HG03064 (cell line): Measurements from ENCODE around the gene ANKMY1.

ENCODE experiments used
- ATAC-seq: cut with Tn5 transposase; IDR thresholded peaks from one replicate; pipeline ENCODE4 v1.9.1; 2021; ENCODE audit warnings: low read depth; ENCODE audit not compliant: unreplicated experiment

Gene ANKMY1

DNA sequence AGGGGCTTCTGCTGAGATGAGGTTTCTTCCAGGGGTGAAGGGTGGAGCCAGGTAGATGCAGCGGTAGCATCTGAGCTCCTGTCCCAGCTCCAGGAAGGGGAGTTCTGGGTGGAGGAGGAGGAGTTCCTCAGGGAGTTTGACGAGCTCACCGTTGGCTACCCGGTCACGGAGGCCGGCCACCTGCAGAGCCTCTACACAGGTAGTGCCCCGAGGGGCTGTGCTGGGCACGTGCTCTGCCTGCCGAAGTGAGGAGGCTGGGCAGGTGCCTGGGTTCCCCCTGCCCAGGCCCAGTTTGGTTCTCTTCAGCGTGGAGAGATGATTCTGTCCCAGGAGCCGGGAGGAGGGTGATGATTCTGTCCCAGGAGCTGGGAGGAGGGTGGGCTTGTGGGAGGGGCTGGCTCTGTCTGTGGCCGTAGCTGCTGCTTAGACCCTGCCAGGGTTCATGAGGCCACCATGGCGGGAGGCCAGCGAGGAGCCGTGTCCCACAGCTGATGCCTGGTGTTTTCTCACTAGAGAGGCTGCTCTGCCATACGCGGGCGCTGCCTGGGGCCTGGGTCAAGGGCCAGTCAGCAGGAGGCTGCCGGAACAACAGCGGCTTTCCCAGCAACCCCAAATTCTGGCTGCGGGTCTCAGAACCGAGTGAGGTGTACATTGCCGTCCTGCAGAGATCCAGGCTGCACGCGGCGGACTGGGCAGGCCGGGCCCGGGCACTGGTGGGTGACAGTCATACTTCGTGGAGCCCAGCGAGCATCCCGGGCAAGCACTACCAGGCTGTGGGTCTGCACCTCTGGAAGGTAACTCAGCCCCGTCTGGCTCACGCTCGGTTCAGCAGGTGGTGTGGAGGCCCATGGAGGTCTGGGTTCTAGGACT is 37.0 kb upstream of the ANKMY1 start:
- ATAC-seq, result no peak

GRCh38 chr2:240593703-240594451 is 36.1 kb upstream of the ANKMY1 start:
- ATAC-seq, result no peak

DNA sequence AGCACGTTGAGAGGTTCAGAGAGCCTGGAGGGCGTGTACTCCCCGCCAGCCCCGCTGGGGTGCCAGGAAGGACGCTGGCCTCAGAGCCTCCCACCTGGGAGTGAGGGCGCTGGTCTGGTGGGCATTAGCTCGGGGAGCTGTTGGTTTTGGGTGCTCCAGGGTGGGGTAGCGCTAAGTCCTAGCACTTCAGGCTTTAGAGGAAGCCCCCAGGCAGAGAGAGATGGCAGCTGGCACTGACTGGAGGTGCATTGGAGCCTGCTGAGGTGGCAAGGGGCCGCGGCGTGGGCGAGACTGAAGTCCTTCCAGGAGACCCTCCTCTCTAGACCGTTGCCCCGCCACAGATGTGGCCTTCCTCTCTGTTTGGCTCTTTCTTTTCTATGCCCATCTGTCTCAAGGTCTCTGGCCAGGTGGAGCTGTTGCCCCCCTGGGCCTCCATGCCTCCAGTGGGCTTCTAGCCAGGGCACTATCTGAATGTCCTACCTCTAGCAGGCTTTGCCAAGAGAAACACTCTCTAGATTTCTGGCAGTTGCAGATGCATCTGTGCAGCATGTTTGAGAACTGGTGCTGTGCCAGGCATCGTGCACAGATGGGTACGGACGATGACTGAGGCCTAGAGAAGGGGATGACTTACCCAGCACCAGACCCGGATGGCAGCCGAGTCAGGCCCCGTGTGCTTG is 35.4 kb upstream of the ANKMY1 start:
- no peak for ATAC-seq

DNA sequence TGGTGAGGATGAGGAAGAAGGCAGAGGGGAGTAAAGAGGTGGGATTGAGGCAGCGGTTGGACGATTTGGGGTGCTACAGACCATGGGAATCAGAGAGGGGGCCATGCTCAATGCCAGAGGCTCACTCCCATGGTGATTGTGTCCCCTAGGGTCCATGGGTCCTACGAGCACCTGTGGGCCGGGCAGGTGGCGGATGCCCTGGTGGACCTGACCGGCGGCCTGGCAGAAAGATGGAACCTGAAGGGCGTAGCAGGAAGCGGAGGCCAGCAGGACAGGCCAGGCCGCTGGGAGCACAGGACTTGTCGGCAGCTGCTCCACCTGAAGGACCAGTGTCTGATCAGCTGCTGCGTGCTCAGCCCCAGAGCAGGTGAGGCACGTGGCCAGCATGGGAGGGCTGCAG is 34.0 kb upstream of the ANKMY1 start:
- ATAC-seq, result no peak

DNA sequence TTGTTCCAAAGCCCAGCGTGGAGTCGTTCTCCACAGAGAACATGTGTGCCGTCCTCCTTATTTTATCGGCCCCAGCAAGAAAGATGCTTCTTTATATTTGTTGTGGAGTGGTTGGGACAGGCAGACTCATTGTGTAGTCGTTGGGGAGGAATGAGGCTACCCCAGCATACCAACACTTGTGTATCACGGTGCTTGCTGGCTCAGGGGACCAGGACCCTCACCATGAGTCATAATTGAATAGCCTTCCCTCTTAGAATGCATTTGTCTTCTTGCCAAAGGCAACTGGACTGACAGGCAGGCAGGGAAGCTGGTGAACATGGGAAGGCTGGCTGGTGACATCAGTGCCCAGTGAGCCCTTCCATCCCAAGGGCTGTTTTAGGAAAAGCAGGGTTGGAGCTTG is 33.4 kb upstream of the ANKMY1 start:
- ATAC-seq, result no peak

DNA sequence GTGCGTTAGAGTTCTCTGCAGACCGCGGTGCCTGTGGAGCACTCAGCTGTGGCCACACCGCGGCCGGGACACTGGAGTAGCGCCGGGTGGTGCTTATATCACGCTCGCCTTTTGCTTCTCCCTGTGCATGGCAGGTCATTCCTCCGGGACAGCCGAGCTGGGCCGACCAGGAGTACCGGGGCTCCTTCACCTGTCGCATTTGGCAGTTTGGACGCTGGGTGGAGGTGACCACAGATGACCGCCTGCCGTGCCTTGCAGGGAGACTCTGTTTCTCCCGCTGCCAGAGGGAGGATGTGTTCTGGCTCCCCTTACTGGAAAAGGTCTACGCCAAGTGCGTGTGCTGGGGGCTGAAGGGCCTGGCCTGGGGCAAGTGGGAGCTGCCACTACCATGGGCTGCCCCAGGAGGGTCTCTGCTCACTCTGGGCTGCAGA is 32.9 kb upstream of the ANKMY1 start:
- ATAC-seq, result no peak

- no peak for ATAC-seq
Measured at GRCh38 chr2:240589850-240590525, 32.2 kb upstream of the ANKMY1 start.

- no peak for ATAC-seq
Measured at GRCh38 chr2:240589375-240589774, 31.6 kb upstream of the ANKMY1 start.

GRCh38 chr2:240588669-240589068 is 30.9 kb upstream of the ANKMY1 start:
- ATAC-seq, result no peak

DNA sequence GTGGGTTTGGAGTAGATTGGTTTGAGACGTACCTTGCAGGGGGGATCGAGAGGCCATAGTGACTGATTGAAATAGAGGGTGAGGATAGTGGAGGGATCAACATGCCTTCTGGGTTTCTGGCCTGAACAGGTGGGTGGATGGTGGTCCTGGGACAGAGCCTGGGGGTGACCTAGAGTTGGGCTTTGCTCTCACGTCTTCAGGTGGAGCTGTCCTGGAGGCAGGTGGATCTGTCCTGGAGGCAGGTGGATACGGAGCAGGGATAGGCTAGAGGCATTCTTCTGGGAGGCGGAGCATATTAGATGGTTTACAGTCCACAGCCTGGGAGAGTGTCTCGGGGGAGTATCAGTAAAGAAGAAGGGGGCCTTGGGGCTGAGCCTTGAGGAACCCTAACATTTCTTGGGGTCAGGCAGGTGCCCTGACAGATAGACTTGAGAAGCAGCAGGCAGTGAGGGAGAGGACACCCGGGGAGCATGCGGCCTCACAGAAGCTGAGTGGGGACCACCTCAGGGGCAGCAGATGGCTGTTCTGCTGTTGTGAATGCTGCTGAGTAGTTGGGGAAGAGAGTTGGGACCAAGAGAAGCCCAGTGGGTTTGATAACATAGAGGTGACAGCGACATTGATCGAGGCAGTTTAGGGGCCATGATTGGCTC is 30.3 kb upstream of the ANKMY1 start:
- no peak for ATAC-seq

DNA sequence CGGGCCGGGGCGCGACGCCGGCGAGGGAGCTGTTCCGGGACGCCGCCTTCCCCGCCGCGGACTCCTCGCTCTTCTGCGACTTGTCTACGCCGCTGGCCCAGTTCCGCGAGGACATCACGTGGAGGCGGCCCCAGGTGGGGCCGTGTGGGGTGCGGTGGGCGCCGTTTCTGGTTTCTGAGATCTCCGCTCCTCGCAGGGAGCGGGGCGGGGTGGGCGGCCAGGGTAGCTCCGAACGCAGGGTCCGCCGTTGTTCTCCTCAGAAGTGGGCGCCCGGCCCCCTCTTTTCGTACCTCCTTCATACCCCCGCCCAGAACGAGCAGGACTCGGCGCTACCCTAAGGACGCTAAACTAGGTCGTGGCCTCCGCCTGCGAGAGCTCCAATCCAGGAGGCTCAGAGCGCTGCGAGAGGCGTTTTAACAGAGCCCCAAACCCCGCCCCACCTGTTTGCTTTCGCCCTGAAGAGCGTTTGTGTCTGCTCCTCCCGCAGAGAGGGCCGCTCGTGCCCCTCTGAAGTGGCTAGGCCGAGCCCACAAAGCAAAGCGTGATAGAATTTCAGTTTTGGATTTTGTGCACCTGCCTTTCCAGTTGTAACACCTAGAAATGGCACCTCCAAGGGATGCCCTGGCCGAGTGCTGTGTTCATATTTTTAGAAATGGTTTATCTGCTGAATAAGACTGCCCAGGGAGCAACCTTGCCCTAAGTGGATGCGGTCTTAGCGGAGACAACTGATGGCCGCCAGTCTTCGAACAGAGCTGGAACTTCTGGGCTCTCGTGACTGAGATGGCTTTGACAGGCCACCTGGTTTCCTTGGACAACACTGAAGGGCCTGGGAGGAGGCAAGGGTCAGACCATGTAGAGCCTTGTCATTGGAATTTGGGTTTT is 29.4 kb upstream of the ANKMY1 start:
- ATAC-seq, result peak; percentile 7

- peak; percentile 48 for ATAC-seq
Measured at GRCh38 chr2:240586198-240586918, 28.6 kb upstream of the ANKMY1 start, which contains the start of gene CAPN10. TSS of gene CAPN10 (plus strand) at chr2:240586734. CDS start at chr2:240586912, 178 bp downstream.

GRCh38 chr2:240585681-240586197 is 28.0 kb upstream of the ANKMY1 start:
- no peak for ATAC-seq

DNA sequence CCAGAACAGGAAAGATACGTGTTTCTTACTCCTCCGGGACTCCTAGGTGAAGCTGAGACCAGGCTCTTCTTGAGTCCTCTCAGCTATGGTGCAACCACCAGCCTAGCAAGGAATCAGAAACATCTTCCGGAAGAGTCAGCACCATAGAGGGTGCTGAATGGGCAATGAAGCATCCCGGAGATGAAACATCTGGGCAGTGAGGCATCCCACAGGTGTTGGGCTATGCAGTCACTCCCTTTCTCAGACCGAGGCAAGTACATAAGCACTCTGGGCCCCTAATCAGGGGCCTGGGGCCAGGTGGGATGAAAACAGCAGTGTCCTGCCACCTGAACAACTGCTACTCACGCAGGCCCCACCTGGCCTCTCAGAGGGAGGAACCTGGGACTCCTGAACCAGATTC is 27.3 kb upstream of the ANKMY1 start:
- ATAC-seq, result peak; percentile 30

- ATAC-seq, result peak; percentile 53
Measured at GRCh38 chr2:240584486-240585031, 26.8 kb upstream of the ANKMY1 start.

DNA sequence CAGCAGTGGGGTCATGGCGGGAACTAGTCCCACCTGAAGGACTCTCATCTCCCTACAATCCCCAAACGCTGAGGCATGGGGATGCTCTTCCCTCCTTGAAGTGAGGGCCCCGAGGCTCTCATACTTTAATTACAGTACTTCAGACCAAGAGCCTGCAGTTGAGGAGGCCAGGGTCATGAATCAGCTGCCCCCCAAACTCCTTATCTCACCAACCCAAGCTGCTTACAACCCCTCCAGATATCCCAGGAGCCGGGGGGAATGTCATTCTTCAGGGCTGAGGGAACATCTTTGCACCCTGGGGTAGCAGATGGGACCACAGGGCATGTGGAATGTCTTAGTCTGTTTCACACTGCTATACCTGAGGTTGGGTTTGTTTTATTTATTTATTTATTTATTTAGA is 26.0 kb upstream of the ANKMY1 start:
- ATAC-seq, result no peak

- no peak for ATAC-seq
Measured at GRCh38 chr2:240582781-240583180, 25.0 kb upstream of the ANKMY1 start.

- no peak for ATAC-seq
Measured at GRCh38 chr2:240581811-240582210, 24.0 kb upstream of the ANKMY1 start.
